ENCODE data around the gene NGFR.

DNA sequence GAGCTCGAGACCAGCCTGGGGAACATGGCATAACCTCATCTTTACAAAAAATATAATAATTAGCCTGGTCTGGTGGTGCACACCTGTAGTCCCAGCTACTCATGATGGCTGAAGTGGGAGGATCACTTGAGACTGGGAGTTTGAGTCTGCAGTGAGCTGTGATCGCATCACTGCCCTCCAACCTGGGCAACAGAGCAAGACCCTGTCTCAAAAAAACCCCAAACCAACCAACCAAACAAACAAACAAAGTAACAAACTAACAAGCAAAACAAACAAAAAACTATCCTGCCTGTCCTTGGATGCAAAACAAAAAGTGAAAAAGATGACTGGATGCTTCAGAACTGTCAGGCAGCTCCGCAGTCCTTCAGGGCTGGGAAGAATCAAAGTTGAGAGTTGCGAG is 5.7 kb upstream of the NGFR start:
- TF ChIP-seq YY1 (IDR thresholded peaks at IDR 0.05; ENCODE audit: insufficient read depth, insufficient read length) (no peak), ZNF274 (IDR thresholded peaks at IDR 0.05; ENCODE audit: low read depth, low read length) (no peak), SUZ12 (IDR thresholded peaks at IDR 0.05; ENCODE audit: extremely low read depth, insufficient read depth, insufficient read length) (no peak)

All from NT2/D1 (cell line).